Renal cortical epithelial cell (primary cell): ENCODE results near the gene CANT1. TPM values are rescaled to one million over a fixed set of nuclear protein-coding genes. Genes with fewer than 3 reads are reported as not detected.
"Not testable (repeated sequence)": the region's sequence is repeated elsewhere in the genome, so short reads cannot be mapped to it uniquely, and the experiment has no call there.

ENCODE experiments used
- DNase-seq: peaks from one replicate; pipeline ENCODE4 v3.0.0-alpha.2; 2011; ENCODE audit warnings: low read depth
- total RNA-seq: library from RNA; depleted of rRNA; stranded (reverse); fragments of >200 nt; gene quantifications from 2 replicates; pipeline ENCODE4 v1.2.3, GENCODE V29; 2014

CANT1 gene
- total RNA-seq, 1 donor from 2014 or later, result 84.5 TPM

DNA sequence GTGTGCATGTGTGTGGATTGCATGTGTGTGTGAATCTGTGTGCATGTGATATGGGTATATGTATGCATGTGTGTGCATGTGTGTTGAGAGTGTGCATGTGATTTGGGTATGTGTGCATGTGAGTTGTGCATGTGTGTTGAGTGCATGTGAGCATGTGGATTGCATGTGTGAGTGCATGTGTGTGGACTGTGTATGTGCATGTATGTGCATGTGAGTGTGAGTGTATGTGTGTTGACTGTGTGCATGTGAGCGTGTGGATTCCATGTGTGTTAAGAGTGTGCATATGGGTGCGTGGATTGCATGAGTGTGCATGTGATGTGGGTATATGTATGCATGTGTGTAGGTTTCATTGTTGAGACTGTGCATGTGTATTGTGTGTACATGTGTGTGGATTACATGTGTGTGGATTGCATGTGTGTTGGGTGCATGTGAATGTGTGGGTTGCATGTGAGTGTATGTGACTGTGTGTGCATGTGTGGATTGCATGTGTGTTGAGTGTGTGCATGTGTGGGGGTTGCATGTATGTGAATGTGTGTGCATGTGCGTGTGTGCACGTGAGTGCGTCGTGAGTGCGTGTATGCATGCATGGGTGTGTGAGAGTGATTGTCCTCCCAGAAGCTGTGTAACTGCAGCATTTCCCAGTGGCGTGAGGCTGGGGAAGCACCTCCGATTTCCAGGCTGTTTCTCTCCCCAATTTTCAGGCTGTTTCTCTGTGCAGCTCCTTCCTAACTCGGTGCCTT, 33.8 kb upstream of the CANT1 start:
- DNase-seq, result no peak

GRCh38 chr17:79042421-79043190, 33.0 kb upstream of the CANT1 start:
- peak; percentile 44 for DNase-seq

DNA sequence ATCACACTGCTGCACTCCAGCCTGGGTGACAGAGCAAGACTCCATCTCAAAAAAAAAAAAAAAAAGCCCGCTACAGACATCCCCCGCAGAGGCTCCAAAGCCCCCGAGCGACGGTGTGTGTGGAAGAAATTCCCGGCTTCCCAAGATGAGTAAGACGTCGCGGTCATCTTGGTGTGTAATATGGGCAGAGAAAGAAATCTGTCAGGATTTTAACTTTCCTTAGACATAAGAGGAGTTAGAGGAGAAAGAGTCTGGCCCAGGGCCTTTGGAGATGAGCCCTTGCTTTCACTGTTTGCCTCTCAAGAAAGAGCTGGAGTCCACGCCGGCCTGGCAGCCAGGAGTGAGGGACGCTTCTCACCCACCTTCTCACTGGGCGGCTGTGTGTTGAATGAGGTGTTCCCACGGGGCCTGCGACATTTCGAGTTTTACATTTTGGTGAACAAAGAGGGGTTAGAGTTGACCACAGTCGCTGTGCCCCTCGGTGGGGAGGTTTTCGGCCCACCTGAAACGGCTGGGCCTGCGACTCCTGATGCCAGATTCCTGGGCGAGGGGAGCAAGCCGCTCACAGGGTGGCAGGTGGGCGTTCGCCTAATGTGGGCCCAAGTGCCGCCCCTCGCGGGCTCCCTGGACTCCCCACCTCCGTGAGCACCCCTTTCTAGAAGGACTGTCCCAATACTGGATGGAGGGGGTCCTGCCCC, 32.3 kb upstream of the CANT1 start:
- no peak for DNase-seq

DNA sequence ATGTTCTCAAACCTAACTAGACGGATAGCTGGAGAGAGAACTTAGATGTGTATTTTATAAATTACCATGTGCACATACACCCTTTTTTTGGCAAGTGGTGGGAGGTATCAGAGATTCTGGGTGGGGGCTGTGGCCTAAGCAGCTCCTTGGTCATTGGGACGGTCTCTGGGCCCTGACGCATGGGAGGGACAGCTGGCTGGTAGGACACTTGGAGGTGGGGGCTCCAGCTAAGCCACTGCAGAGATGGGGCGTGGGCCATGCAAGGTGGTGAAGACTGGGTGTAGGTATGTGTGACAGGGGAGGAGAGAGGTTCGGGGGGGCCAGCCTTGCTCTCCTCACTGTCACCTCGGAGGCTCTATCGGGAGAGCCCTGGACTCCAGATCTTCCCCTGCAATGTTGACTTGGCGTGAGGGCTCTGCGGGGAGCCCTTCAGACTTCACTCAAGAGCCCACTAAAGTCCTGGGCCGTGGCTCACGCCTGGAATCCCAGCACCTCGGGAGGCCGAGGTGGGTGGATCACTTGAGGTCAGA, 31.5 kb upstream of the CANT1 start:
- DNase-seq, result no peak

- no peak for DNase-seq
Measured at GRCh38 chr17:79039886-79040285, 30.3 kb upstream of the CANT1 start.

DNA sequence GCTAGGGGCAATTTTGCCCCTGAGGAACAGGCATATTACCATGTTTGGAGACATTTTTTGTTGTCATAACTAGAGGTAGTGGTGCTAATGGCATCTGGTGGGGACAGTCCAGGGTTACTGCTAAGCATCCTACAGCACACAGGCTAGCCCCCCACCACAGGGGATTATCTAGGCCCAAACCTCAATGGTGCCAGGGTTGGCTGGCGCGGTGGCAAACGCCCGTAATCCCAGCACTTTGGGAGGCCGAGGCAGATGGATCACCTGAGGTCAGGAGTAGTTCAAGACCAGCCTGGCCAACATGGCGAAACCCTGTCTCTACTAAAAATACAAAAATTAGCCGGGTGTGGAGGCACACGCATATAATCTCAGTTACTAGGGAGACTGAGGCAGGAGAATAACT, 29.6 kb upstream of the CANT1 start:
- DNase-seq, result no peak

DNA sequence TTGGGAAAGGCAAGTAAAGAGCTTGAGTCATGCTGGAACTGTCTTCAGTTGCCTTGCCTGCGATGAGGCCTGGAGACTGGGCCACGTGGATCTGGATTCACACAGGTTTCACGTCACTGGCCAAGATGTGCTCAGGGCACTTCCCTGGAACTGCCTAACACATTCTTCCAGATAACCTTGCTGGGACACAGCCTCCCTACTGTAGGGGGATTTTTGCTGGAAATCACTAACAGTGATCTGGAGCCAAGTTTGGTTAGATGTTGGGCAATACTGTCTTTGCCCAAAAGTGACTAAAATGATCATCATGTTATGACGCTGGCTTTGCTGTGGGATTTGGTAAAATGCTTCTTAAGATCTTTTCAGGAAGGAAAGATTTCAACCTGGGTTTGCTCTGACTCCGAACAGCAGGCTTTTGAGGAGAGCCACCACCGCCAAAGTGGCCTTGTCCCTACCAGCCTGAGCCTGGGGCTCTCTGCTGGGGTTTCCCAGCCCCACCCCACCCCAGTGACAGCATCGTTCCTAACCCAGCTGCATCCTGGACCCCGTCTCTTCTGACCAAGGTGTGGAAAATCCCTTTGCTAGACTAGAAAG, 29.1 kb upstream of the CANT1 start:
- peak; percentile 79 for DNase-seq

DNA sequence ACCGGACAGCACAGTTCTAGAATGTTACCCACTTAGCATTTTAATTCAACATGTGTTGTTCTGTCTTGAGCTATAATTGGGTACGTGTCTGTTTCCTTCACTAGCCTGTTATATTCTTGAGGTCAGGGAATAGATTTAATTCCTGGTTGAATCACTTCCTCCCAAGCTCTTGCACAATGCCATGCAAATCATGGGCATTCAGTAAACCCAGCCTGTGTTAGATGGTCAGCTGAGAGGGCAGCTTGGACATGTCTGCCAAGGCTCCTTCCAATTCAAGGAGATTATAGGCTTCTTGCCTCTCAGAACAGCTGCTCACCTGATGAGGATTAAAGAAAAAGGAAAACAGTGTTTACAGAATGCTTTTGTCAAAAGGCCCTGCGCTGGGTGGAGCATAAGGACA, 27.0 kb upstream of the CANT1 start:
- DNase-seq, result peak; percentile 96

DNA sequence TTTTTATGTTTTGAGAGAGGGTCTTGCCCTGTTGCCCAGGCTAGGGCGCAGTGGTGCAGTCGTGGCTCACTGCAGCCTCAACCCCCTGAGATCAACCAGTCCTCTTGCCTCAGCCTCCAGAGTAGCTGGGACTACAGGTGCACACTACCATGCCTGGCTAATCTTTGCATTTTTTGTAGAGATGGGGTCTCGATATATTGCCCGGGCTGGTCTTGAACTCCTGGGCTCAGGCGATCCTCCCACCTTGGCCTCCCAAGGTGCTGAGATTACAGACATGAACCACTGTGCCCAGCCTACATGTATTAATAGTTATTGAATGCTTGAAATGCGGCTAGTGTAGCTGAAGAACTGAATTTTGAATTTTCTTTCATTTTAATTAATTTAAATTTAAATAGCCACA, 26.6 kb upstream of the CANT1 start:
- DNase-seq, result no peak

- DNase-seq, result no peak
Measured at GRCh38 chr17:79035686-79036085, 26.1 kb upstream of the CANT1 start.

- DNase-seq, result no peak
Measured at GRCh38 chr17:79034931-79035485, 25.4 kb upstream of the CANT1 start.

GRCh38 chr17:79033741-79034501, 24.4 kb upstream of the CANT1 start:
- DNase-seq, result no peak

- no peak for DNase-seq
Measured at GRCh38 chr17:79033046-79033616, 23.6 kb upstream of the CANT1 start.

DNA sequence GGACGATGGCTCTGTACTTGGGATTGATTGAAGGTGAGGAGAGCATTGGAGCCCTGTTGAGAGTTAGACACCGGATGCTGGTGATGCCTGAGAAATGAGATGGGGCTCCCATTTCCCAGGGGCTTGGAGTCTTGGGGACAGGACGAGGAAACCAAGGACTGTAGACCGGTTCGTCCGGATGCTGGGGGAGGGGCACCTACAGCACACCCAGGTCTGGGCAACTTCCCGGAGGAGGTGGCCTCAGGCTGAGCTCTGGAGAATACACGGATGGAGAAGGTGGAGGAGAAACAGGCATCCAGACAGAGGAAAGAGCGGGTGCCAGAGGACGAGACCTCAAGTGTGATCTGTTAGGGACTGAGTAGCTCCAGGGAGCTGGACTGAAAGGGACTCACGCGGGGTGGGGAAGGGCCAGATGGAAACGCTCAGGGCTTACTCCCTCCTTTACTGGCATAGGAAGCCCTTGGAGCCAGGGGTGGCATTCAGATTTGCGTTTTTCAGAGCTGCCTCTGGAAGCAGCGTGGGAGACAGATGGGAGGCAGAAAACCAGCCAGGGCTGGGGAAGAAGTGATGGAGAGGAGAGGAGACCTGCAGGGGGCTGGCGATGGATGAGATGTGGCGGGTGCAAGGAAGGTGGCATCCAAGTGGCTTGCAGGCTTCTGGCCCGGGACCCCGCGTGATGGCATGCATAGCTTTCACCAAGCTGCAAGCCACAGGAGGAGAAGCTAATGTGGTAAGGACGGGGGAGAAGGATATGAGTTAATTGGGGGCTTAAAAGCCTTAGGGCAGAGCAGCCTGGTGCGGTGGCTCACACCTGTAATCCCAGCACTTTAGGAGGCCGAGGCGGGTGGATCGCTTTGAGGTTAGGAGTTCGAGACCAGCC, 22.7 kb upstream of the CANT1 start:
- DNase-seq, result no peak

GRCh38 chr17:79030636-79031035, 21.1 kb upstream of the CANT1 start:
- not testable (repeated sequence) for DNase-seq

- DNase-seq, result no peak
Measured at GRCh38 chr17:79029327-79030009, 19.9 kb upstream of the CANT1 start.

DNA sequence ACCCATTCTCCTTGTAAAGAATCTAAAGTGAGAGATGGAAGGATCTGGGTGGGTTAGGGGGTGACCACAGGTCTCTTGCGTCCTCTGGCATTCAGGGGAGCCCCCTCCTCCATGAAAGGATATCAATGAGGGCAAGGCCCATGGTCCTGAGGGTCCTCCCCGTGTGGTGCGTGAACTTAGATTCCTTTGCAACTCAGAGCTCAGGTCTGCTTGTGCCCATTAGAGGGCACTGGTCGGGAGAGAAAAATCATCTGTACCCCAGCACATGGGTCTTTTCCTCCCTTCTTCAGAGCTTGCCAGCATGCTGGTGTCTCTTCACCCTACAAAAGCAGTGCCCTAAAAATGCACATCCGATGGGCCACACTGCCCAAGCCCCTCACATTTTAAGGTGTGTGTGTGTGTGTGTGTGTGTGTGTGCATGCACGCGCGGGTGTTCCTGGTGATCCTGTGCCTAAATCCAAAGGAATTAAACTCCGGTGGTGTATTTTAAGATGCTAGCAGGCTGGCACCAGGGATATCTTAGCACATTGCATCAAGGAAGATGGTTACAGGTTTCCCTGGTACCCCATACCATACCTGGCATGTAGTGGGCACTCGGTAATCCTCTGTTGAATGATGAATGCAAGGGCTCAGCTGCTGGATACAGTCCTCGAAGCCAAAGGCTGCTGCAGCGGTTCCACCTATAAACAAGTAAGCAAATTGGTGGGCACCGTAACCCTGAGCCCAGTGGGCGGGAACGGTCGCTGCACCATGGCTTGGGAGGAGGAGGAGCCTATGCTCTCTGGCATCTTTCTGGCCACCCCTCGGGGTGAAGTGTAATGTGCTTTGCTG, 19.1 kb upstream of the CANT1 start:
- DNase-seq, result no peak

- peak; percentile 50 for DNase-seq
Measured at GRCh38 chr17:79027925-79028491, 18.4 kb upstream of the CANT1 start.
